ENCODE data around the gene GIPR.
"Not testable (repeated sequence)": the region's sequence is repeated elsewhere in the genome, so short reads cannot be mapped to it uniquely, and the experiment has no call there.

The GIPR gene

DNA sequence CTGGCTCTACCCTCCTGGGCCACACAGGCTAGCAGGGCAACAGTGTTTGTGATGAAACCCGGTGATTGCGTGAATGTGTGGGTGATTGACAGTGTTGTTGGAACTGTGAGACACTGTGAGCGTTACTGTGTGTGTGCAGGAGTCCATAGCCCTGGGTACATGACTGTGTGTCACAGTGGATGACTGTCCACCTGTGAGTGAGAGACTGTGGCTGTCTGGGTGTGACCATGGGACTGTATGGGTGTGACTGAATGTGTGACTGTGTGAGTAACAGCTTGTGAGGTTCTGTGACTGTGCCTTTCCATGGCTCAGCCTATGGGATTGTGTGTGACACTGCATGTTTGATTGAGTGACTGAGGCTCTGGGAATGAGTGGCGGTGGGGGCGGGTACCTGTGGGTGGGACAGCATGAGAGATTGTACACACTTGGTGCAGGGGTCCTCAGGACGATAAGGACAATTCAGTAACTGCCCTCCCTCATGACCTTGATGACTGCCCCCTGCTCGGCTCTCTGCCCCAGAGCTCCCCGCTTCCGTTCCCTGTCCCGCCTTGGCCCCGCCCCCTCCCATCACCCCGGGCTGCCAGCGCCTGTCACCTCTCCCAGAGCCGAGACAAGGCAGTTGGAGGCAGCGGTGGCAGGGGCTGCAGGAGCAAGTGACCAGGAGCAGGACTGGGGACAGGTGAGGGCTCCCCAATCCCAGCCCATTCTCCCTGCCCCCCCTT lies at the start of gene GIPR:
Gene GIPR, plus strand, starts transcription at position 602 of the 722 bp plus-strand sequence. CDS start 1,300 bp downstream, outside the sequence.
- FAIRE-seq = no peak
- TF ChIP-seq POLR2A (IDR thresholded peaks at IDR 0.05; ENCODE audit: low read depth, low read length) = 0 out of 2 replicates have a peak, but pooled peaks have one; percentile 26
- DNase-seq (ENCODE audit: insufficient read length, low spot score) = no peak

DNA sequence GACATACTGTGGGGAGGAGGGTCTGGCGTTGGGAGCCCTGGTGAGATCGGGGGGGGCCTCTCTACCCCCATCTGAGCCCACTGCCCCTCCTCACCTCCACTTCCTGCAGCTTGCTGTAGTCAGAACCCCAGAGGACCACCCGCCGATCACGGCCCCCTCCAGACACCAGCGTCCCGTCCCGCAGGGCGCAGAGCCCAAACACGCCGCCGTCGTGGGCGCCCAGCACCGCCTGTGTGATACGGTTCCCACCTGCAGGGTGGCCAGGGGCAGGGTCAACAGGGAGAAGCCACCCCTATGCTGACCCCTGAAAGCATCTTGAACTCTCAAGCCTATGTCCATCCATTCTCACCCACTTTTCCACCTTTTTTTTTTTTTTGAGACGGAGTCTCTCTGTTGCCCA lies 46.6 kb upstream of the GIPR start:
- FAIRE-seq (no peak), DNase-seq (ENCODE audit: insufficient read length, low spot score) (no peak)
- no peak for TF ChIP-seq POLR2A (IDR thresholded peaks at IDR 0.05; ENCODE audit: low read depth, low read length)

- no peak for DNase-seq (ENCODE audit: insufficient read length, low spot score)
- TF ChIP-seq POLR2A (IDR thresholded peaks at IDR 0.05; ENCODE audit: low read depth, low read length) = no peak
- FAIRE-seq = no peak
These were observed 46.0 kb upstream of the GIPR start for GRCh38 chr19:45621976-45622503.

DNA sequence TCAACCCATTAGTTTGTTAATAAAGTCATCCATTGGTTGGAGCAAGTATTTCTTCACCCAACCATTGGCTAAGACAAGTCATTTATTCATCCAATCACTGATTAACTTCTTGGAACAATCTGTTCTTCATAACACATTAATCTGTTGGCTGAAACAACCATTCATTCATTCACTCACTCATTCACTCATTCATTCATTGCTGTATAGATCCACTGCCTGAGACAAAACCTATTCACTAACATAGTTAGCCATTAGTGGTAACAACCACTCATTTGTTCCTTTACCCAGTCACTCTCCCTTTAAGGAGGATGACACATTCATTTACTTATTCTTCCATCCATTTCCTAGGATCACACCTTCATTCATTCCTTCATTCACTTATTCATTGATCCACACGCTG lies 44.0 kb upstream of the GIPR start:
- no peak for DNase-seq (ENCODE audit: insufficient read length, low spot score)
- no peak for TF ChIP-seq POLR2A (IDR thresholded peaks at IDR 0.05; ENCODE audit: low read depth, low read length)

GRCh38 chr19:45628219-45628618 lies 39.8 kb upstream of the GIPR start:
- FAIRE-seq; DNase-seq (ENCODE audit: insufficient read length, low spot score): not testable (repeated sequence)

More for the DNA sequence above, 44.0 kb upstream of the GIPR start:
- no peak for FAIRE-seq

DNA sequence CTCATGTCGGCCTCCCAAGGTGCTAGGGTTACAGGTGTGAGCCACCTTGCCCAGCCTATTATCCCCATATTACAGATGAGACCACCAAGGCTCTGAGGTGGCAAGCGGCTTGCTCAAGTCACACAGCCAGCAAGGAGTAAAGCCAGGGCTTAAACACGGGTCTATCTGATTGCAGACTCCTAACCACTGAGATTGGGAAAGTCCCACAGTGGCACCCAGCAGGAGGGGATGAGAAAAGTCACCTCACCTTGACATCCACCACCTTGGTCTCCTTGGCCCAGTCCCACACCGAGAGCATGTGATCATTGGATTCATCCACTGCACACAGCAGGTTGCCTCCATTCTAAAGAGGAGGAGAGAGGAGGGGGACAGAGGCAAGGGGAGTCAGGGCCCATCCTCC lies 38.3 kb upstream of the GIPR start:
- no peak for DNase-seq (ENCODE audit: insufficient read length, low spot score)
- no peak for TF ChIP-seq POLR2A (IDR thresholded peaks at IDR 0.05; ENCODE audit: low read depth, low read length)
- FAIRE-seq = no peak

GRCh38 chr19:45630463-45630862 lies 37.6 kb upstream of the GIPR start:
- FAIRE-seq (no peak), DNase-seq (ENCODE audit: insufficient read length, low spot score) (peak; percentile 46)
- TF ChIP-seq POLR2A (IDR thresholded peaks at IDR 0.05; ENCODE audit: low read depth, low read length) = no peak

- FAIRE-seq (peak; percentile 75), DNase-seq (ENCODE audit: insufficient read length, low spot score) (peak; percentile 79)
- no peak for TF ChIP-seq POLR2A (IDR thresholded peaks at IDR 0.05; ENCODE audit: low read depth, low read length)
These were observed 35.4 kb upstream of the GIPR start for GRCh38 chr19:45632468-45633196.

GRCh38 chr19:45636275-45636674 lies 31.7 kb upstream of the GIPR start:
- FAIRE-seq (no peak), DNase-seq (ENCODE audit: insufficient read length, low spot score) (no peak)
- TF ChIP-seq POLR2A (IDR thresholded peaks at IDR 0.05; ENCODE audit: low read depth, low read length) = no peak

- TF ChIP-seq POLR2A (IDR thresholded peaks at IDR 0.05; ENCODE audit: low read depth, low read length) = no peak
- no peak for FAIRE-seq
- no peak for DNase-seq (ENCODE audit: insufficient read length, low spot score)
These were observed 31.1 kb upstream of the GIPR start for GRCh38 chr19:45636902-45637301.

DNA sequence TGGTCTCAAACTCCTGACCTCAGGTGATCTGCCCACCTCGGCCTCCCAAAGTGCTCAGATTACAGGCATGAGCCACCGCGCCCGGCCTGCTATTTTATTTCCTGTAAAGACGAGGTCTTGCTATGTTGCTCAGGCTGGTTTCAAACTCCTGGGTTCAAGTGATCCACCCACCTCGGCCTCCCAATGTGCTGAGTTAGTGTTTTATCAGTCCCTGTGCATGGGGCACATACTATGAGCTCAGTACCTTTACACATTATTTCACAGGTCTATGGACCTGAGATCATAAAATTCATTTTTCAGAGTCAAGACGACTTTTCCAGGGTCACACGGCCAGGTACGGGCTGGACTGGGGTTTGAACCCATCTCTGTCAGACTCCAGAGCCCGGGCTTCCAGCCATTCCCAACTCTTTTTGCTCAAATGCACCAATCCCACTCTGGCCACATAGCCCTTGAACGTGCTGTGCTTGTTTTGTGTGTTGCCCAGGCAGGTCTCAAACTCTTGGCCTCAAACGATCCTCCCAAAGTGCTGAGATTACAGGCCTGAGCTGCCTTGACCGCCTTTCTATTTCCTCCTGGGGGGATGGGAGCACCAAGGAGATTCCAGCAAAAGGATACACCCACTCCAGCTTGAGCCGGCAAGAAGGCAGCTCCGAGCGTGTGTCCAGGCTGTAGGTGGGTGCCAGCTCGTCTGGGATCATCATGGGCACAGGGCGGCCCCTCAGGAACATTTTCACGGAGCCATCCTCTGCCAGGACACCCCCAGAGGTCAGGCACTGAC lies 29.9 kb upstream of the GIPR start:
- no peak for TF ChIP-seq POLR2A (IDR thresholded peaks at IDR 0.05; ENCODE audit: low read depth, low read length)
- DNase-seq (ENCODE audit: insufficient read length, low spot score) = no peak
- no peak for FAIRE-seq

DNA sequence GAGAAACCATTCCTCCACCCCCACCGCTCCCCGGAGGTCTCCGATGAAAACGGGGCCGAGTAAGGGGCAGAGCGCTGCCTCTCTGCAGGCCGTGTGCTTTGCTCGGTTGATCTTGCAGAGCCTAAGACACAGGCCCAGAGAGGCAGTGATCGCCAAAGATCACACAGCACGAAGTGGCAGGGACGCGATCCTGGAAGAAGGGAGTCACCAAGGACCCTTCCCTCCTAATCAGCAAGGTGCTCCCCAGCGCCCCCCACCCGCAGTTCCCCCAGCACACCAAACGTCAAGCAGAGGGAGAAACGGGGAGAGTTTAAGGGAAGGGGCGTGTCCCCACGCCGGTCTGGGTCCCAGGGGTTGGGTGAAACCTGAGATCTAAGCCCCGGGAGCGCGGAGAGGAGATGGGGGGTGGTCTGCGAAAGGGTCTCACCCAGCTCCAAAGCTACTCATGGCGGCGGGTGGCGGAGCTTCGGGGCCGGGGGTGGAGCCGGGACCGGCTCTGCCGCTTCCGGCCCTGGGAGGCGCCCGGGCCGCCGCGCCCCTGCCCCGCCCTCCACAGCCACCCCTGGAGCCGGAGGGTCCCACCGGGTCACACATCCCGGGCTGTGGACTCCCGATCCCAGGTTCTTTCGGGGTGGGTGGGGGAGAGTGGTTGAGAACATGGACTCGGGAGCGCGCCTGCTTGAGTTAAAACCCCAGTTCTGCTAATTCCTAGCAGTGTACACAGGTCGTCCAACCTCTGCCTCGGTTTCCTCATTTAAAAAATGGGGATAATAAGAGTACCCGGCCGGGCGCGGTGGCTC lies 28.9 kb upstream of the GIPR start, which contains the start of gene EML2:
Gene EML2, minus strand, starts transcription at position 468 of the 800 bp plus-strand sequence. Its CDS starts 21 bp downstream, at position 447.
- DNase-seq (ENCODE audit: insufficient read length, low spot score) (no peak), FAIRE-seq (no peak)
- TF ChIP-seq POLR2A (IDR thresholded peaks at IDR 0.05; ENCODE audit: low read depth, low read length) = no peak

DNA sequence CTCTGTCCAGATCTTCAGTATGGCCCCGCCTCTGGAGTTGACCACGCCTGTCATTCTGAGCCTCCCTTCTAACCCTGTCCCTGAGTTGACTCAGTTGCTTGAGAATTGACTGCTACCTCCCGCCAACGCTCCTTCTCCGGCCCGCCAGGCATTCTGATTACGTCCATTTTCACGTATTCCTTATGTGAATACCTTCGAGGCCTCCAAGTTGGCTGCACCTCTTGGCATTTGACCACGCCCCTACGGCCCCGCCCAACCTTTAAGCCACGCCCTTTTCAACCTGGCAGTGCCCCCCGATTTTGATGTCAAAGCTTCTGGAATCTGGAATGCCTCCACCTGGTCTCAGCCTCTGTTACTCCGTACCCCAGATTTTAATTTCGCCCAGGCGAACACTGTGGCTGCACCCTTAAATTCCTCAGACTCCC lies 27.2 kb upstream of the GIPR start:
- no peak for FAIRE-seq
- TF ChIP-seq POLR2A (IDR thresholded peaks at IDR 0.05; ENCODE audit: low read depth, low read length) = no peak
- no peak for DNase-seq (ENCODE audit: insufficient read length, low spot score)
